IMR-90 (cell line): ENCODE measurements around the gene ABAT. TPM values are rescaled to one million over a fixed set of nuclear protein-coding genes. Genes with fewer than 3 reads are reported as not detected.

Source experiments
- ATAC-seq: fragments of 200-7000 bp; cut with Tn5 transposase; 2 replicates; pipeline ENCODE4 v1.9.1; 2020; ENCODE audit warnings: low read depth, mild to moderate bottlenecking, moderate library complexity
- BruUV-seq: library from RNA; stranded (reverse); fragments of 400-500 nt; replicated peaks from 2 replicates; lab custom pipeline; 2021; lab: Mats Ljungman, UMichigan
- CTCF ChIA-PET: fragments of 300-600 bp; formaldehyde crosslinking; extraction: SDS; loops from one replicate; lab custom pipeline; 2021; ENCODE audit warnings: antibody characterized with exemption; lab: Yijun Ruan, JAX
- POLR2A ChIA-PET: fragments of 300-600 bp; sonication (Branson Sonifier 250); formaldehyde crosslinking; loops from one replicate; lab custom pipeline; 2022; ENCODE audit warnings: antibody characterized with exemption; ENCODE audit not compliant: unreplicated experiment; lab: Charles Lee
- DNase-seq: peaks from one replicate; pipeline ENCODE4 v3.0.0; 2013
- H2AFZ ChIP-seq: replicated peaks from 2 replicates; pipeline ENCODE3; 2013; ENCODE audit warnings: low read length, mild to moderate bottlenecking; ENCODE audit not compliant: poor library complexity
- H2AK5ac ChIP-seq: 2 replicates; pipeline ENCODE4 v1.6.1; 2013; ENCODE audit warnings: low read depth, low read length, inconsistent platforms
- H2AK9ac ChIP-seq: replicated peaks from 2 replicates; pipeline ENCODE3; 2013; ENCODE audit warnings: mild to moderate bottlenecking, low read depth, low read length, moderate library complexity; ENCODE audit not compliant: poor library complexity
- H2BK120ac ChIP-seq: 2 replicates; pipeline ENCODE4 v1.6.1; 2013; ENCODE audit warnings: low read depth, low read length, inconsistent platforms
- H2BK15ac ChIP-seq: 3 replicates; pipeline ENCODE4 v1.6.1; 2013; ENCODE audit warnings: low read depth, low read length, inconsistent platforms
- H2BK20ac ChIP-seq: 2 replicates; pipeline ENCODE4 v1.6.1; 2013; ENCODE audit warnings: low read depth, mild to moderate bottlenecking, inconsistent platforms, low read length, moderate library complexity
- H2BK5ac ChIP-seq: 2 replicates; pipeline ENCODE4 v1.6.1; 2013; ENCODE audit warnings: mild to moderate bottlenecking, low read depth, low read length, inconsistent platforms; ENCODE audit not compliant: poor library complexity, severe bottlenecking
- H3K14ac ChIP-seq: replicated peaks from 2 replicates; pipeline ENCODE4 v1.6.1; 2013; ENCODE audit warnings: low read depth, low read length, inconsistent platforms
- H3K18ac ChIP-seq: 2 replicates; pipeline ENCODE4 v1.6.1; 2013; ENCODE audit warnings: low read depth, low read length, control low read depth
- H3K23ac ChIP-seq: 2 replicates; pipeline ENCODE4 v1.6.1; 2013; ENCODE audit warnings: low read depth, low read length, inconsistent platforms
- H3K27ac ChIP-seq: 2 replicates; pipeline ENCODE4 v1.5.1; 2013; ENCODE audit warnings: mild to moderate bottlenecking, control low read depth, low read length; ENCODE audit not compliant: insufficient read depth
- H3K27me3 ChIP-seq: 2 replicates; pipeline ENCODE4 v1.6.1; 2013; ENCODE audit warnings: low read length; ENCODE audit not compliant: control insufficient read depth, insufficient read depth
- H3K36me3 ChIP-seq: 2 replicates; pipeline ENCODE4 v1.6.1; 2013; ENCODE audit warnings: low read length, mixed read lengths; ENCODE audit not compliant: control insufficient read depth, insufficient read depth
- H3K4ac ChIP-seq: 2 replicates; pipeline ENCODE4 v1.6.1; 2013; ENCODE audit warnings: low read depth, low read length, inconsistent platforms
- H3K4me1 ChIP-seq: 2 replicates; pipeline ENCODE4 v1.6.1; 2013; ENCODE audit warnings: low read length, mixed read lengths; ENCODE audit not compliant: control insufficient read depth, insufficient read depth
- H3K4me2 ChIP-seq: 2 replicates; pipeline ENCODE4 v1.6.1; 2013; ENCODE audit warnings: low read depth, mild to moderate bottlenecking, control low read depth, low read length, moderate library complexity
- H3K4me3 ChIP-seq: 2 replicates; pipeline ENCODE4 v1.5.1; 2013; ENCODE audit warnings: low read depth, mild to moderate bottlenecking, control low read depth, low read length, moderate library complexity; ENCODE audit not compliant: insufficient read depth
- H3K56ac ChIP-seq: 2 replicates; pipeline ENCODE4 v1.6.1; 2013; ENCODE audit warnings: low read length, inconsistent platforms; ENCODE audit not compliant: insufficient read depth; ENCODE audit errors: extremely low read depth
- H3K79me1 ChIP-seq, 2 experiments: 2 replicates each; pipeline ENCODE4 v1.6.1; 2013; ENCODE audit warnings: low read length in 2 of 2, inconsistent platforms in 1 of 2, low read depth in 1 of 2
- H3K9ac ChIP-seq: 2 replicates; pipeline ENCODE4 v1.6.1; 2013; ENCODE audit warnings: low read depth, low read length, control low read depth
- H3K9me1 ChIP-seq: 2 replicates; pipeline ENCODE4 v1.6.1; 2013; ENCODE audit warnings: low read length, inconsistent platforms; ENCODE audit not compliant: insufficient read depth
- H3K9me3 ChIP-seq: 2 replicates; pipeline ENCODE4 v1.6.1; 2013; ENCODE audit warnings: low read length; ENCODE audit not compliant: control insufficient read depth, insufficient read depth
- H4K20me1 ChIP-seq: 2 replicates; pipeline ENCODE4 v1.6.1; 2013; ENCODE audit warnings: low read length, inconsistent platforms; ENCODE audit not compliant: insufficient read depth
- H4K5ac ChIP-seq: 2 replicates; pipeline ENCODE4 v1.6.1; 2013; ENCODE audit warnings: mild to moderate bottlenecking, low read depth, low read length, control low read depth
- H4K8ac ChIP-seq, 2 experiments: 2 replicates each; pipeline ENCODE4 v1.6.1; 2013; ENCODE audit warnings: low read depth in 2 of 2, low read length in 2 of 2, control low read depth in 1 of 2, inconsistent platforms in 1 of 2
- H4K91ac ChIP-seq: 2 replicates; pipeline ENCODE4 v1.6.1; 2013; ENCODE audit warnings: low read depth, low read length, inconsistent platforms; ENCODE audit not compliant: insufficient read depth
- CEBPB ChIP-seq: IDR thresholded peaks from 2 replicates; pipeline ENCODE4 v1.6.1; 2012; ENCODE audit warnings: low read depth, low read length, improper control_type of control experiment
- WGBS, 2 experiments: methylation state at CpG; one replicate each; pipeline versions ENCODE4 v1.1.5 to v1.1.7; 2013; ENCODE audit warnings: missing lambda C conversion rate in 2 of 2; ENCODE audit not compliant: insufficient read length in 1 of 2; ENCODE audit errors: extremely low coverage in 2 of 2; 5-methylcytosine and 5-hydroxymethylcytosine counted together
- dilution Hi-C: fragments of 300-500 bp; cut with HindIII; formaldehyde crosslinking; loops from one replicate; pipeline ENCODE4 v1.14.3; 2018; ENCODE audit warnings: low sequenced_read_pairs; ENCODE audit not compliant: unreplicated experiment
- in situ Hi-C: fragments of 300-500 bp; cut with MboI; formaldehyde crosslinking; loops from 3 replicates; pipeline ENCODE4 v1.14.3; 2019; ENCODE audit warnings: low sequenced_read_pairs, inconsistent platforms, mixed read lengths
- intact Hi-C: fragments of 100-400 bp; cut with micrococcal nuclease; formaldehyde crosslinking; loops from 2 replicates; pipeline ENCODE4 v1.10.0; 2022
- polyA plus RNA-seq, 3 experiments: library from polyadenylated mRNA; depleted of rRNA; stranded (reverse); fragments of >200 nt; gene quantifications; 2 replicates each; pipeline ENCODE4 v1.2.3, GENCODE V29; 2012; ENCODE audit warnings: low replicate concordance in 1 of 3
- total RNA-seq: library from RNA; depleted of rRNA; stranded (reverse); fragments of >200 nt; gene quantifications from 2 replicates; pipeline ENCODE4 v1.2.3, GENCODE V29; 2012

Gene ABAT
- total and polyA plus RNA-seq, 2 of the 4 experiments (the other 2 are of a cell fraction) = 4.5 to 6.9 TPM

DNA sequence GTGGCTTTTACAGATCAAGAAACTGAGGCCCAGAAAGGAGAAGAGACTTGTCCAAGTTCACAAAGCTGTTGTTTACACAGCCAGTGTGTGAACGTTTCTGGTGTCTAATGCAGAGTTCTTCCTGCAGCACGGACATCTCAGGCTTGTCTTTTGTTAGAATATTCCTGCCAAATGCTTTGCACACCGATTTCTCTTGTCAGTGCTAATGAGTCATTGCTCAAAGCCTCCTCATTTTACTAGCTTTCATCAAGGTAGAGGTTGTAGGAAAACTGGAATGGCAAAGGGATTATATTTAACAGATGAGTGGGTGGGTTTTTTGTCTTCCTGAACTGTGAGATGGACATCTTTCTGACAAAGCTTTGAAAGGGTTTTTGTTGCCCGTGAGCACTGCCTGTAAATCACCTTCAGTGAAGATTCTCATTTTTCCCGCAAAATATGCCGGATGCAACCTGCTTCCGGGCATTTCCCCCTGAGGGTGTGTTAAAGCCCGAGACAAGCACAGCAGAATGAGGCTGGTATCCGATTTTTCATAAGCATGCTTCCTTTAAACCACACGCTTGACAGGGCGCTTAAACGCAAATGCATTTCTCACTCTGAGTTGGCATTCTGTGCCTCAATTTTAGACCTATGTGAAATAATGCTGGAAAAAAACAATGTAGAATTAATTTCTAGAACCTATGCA is 137.9 kb downstream of the ABAT start:
- Histone ChIP-seq H3K18ac (no peak overlapping the region), H3K56ac (no peak overlapping the region), H4K20me1 (peaks cover 20% of the 10 kb centered on the region), H3K9ac (no peak overlapping the region), H2BK120ac (no peak overlapping the region), H2AK9ac (no peak overlapping the region), H2AK5ac (no peak overlapping the region), H3K27me3 (no peaks in the 10 kb centered on the region), H3K4me3 (no peak overlapping the region), H3K4me1 (no peaks in the 10 kb centered on the region), H4K91ac (no peak overlapping the region), H3K4me2 (no peak overlapping the region), H2BK20ac (no peak overlapping the region), H4K5ac (no peak overlapping the region), H2AFZ (no peak overlapping the region), H3K14ac (no peak overlapping the region), H4K8ac (no peak overlapping the region), H3K9me1 (no peaks in the 10 kb centered on the region), H3K27ac (no peak overlapping the region), H3K4ac (no peak overlapping the region), H3K23ac (no peak overlapping the region), H2BK15ac (no peak overlapping the region), H3K9me3 (no peaks in the 10 kb centered on the region), H3K36me3 (peaks cover 70% of the 10 kb centered on the region), H2BK5ac (no peak overlapping the region), H3K79me1 (peaks cover 46 to 50% of the 10 kb centered on the region in 2 experiments)
- DNase-seq (no peak), ATAC-seq (no peak)
- BruUV-seq = no TSS peak
- ChIA-PET POLR2A (no interaction called here), CTCF (no interaction called here)
- WGBS, 2 experiments = 74% methylated on average over 6 of the region's 12 CpGs; no CpG with 5 or more reads in 1 of the 2 experiments
- intact Hi-C loops = no loop called here
- in situ Hi-C loops = no loop called here
- dilution Hi-C loops = no loop called here
- no peak for TF ChIP-seq CEBPB
